Subcutaneous adipose tissue (tissue), 4 donors: ENCODE results near the gene TPST1. TPM values are rescaled to one million over a fixed set of nuclear protein-coding genes. Genes with fewer than 3 reads are reported as not detected.

ENCODE experiments used
- CTCF ChIP-seq: fragments of 450-650 bp; IDR thresholded peaks from one replicate; pipeline ENCODE4 v1.5.1; 2016; ENCODE audit warnings: low read depth, mild to moderate bottlenecking, control low read depth, antibody characterized with exemption, moderate library complexity
- total RNA-seq, 4 donors: library from RNA; depleted of rRNA; stranded (reverse); fragments of >200 nt; gene quantifications; one replicate each; pipeline ENCODE4 v1.1.0, GENCODE V29; 2016

TPST1 gene
- total RNA-seq, 4 donors from 2014 or later, result 20.7 to 41.3 (median 22.6) TPM

- TF ChIP-seq CTCF, result no peak
Measured at GRCh38 chr7:66279912-66280311, 74.8 kb downstream of the TPST1 start.

- no peak for TF ChIP-seq CTCF
Measured at GRCh38 chr7:66281678-66282590, 76.8 kb downstream of the TPST1 start.

GRCh38 chr7:66282591-66282935 is 77.4 kb downstream of the TPST1 start:
- TF ChIP-seq CTCF, result no peak

- TF ChIP-seq CTCF, result no peak
Measured at GRCh38 chr7:66283003-66283920, 78.1 kb downstream of the TPST1 start.

- TF ChIP-seq CTCF, result no peak
Measured at GRCh38 chr7:66296001-66296521, 90.9 kb downstream of the TPST1 start.

GRCh38 chr7:66296557-66296956 is 91.4 kb downstream of the TPST1 start:
- no peak for TF ChIP-seq CTCF

- TF ChIP-seq CTCF, result no peak
Measured at GRCh38 chr7:66297579-66297978, 92.4 kb downstream of the TPST1 start.
